ENCODE data around the gene FREM2.

FREM2 gene

DNA sequence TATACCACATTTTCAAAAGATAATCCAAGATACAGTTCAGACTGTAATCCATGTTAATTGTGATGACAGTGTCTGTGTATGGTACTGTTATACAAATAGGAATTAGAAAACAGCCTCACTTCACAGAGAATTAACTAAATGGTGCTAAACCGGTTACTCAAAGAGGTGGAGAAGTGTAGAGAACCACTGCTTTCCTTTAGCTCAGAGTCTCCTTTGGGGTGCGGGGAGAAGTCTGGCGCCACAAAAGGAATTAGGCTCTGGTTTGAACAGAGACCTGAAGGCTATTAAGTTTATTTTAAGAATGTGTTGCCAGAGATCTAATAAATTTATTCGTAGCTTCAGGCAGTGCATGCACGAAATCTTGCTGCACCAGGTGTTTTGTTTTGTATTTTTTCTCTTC is 65.8 kb downstream of the FREM2 start:
- no peak for ATAC-seq (ENCODE audit: low read depth)
- Histone ChIP-seq H3K9me3 (ENCODE audit: severe bottlenecking) (no peaks in the 10 kb centered on the region), H3K4me1 (ENCODE audit: insufficient read depth, poor library complexity, severe bottlenecking) (no peaks in the 10 kb centered on the region), H3K27me3 (ENCODE audit: insufficient read depth, poor library complexity, severe bottlenecking) (peaks cover 6% of the 10 kb centered on the region), H3K36me3 (ENCODE audit: low read depth) (no peaks in the 10 kb centered on the region), H3K27ac (ENCODE audit: poor library complexity, severe bottlenecking) (no peak overlapping the region), H3K4me3 (ENCODE audit: severe bottlenecking) (no peak overlapping the region)
- TF ChIP-seq, protein P1, sequence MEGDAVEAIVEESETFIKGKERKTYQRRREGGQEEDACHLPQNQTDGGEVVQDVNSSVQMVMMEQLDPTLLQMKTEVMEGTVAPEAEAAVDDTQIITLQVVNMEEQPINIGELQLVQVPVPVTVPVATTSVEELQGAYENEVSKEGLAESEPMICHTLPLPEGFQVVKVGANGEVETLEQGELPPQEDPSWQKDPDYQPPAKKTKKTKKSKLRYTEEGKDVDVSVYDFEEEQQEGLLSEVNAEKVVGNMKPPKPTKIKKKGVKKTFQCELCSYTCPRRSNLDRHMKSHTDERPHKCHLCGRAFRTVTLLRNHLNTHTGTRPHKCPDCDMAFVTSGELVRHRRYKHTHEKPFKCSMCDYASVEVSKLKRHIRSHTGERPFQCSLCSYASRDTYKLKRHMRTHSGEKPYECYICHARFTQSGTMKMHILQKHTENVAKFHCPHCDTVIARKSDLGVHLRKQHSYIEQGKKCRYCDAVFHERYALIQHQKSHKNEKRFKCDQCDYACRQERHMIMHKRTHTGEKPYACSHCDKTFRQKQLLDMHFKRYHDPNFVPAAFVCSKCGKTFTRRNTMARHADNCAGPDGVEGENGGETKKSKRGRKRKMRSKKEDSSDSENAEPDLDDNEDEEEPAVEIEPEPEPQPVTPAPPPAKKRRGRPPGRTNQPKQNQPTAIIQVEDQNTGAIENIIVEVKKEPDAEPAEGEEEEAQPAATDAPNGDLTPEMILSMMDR (IDR thresholded peaks at IDR 0.05; ENCODE audit: poor library complexity, severe bottlenecking): no peak
- DNase-seq (ENCODE audit: low spot score): no peak

DNA sequence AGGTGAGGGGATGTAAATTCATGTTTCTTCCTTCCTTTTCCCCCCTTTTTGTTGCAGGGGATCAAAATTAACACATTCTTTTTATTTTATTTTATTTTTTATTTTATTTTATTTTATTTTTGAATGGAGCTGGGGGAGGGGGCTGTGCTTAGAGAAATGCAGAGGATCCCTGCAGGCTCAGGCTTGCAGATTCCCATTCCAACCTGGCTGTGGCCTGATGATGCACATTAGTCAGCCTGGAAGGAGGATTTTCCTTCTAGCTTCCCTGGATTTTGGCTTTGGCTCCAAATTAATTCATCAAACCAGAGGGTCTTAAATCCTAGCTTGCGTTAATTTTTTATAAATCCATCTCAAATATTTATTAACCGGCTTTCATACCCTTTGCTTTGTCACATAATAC is 67.0 kb downstream of the FREM2 start:
- TF ChIP-seq, protein P1 (IDR thresholded peaks at IDR 0.05; ENCODE audit: poor library complexity, severe bottlenecking): no peak
- ATAC-seq (ENCODE audit: low read depth) (no peak), DNase-seq (ENCODE audit: low spot score) (no peak)
- Histone ChIP-seq H3K9me3 (ENCODE audit: severe bottlenecking) (no peaks in the 10 kb centered on the region), H3K4me1 (ENCODE audit: insufficient read depth, poor library complexity, severe bottlenecking) (no peaks in the 10 kb centered on the region), H3K27ac (ENCODE audit: poor library complexity, severe bottlenecking) (no peak overlapping the region), H3K36me3 (ENCODE audit: low read depth) (no peaks in the 10 kb centered on the region), H3K27me3 (ENCODE audit: insufficient read depth, poor library complexity, severe bottlenecking) (peaks cover 14% of the 10 kb centered on the region), H3K4me3 (ENCODE audit: severe bottlenecking) (no peak overlapping the region)

DNA sequence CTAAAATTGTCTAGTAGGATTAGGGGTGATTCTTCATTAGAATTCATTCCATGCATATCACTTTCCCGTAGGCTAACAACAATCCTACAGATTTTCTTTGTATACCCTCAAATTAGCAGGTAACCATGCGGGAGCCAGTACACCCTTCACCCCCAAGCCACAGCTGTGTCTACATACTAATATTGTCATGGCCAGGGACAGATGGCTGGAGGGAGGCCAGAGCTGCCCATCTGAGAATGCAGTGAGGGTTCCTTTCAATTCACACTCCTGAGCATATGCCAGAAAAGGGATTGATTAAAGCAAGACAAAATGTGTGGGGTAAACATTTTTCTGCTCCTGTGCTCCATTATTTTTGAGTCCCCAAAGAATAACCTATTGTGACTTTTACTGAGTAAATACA is 68.9 kb downstream of the FREM2 start:
- no peak for ATAC-seq (ENCODE audit: low read depth)
- no peaks in the 10 kb centered on the region for H3K4me1 ChIP-seq (ENCODE audit: insufficient read depth, poor library complexity, severe bottlenecking)

DNA sequence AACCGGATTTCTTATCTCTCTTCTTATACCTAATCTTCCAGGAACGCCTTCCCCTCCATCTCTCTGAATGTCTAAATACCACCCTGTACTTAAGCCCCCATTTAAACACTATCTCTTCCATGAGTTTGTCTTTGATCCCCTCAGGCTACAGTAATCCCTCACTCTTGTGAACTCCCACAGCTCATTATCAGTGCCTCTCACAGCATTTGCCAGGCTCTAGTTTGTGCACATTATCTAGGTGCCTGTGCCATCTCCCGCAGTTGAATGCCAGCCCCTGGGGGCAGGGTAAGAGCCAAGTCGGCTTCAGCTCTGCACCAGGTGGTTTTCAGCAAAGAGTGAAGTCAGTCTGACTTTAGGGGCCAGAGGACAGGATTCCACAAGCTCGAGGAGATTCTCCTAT is 71.4 kb downstream of the FREM2 start:
- no peak for ATAC-seq (ENCODE audit: low read depth)
- Histone ChIP-seq H3K27ac (ENCODE audit: poor library complexity, severe bottlenecking) (no peak overlapping the region), H3K9me3 (ENCODE audit: severe bottlenecking) (no peaks in the 10 kb centered on the region), H3K4me3 (ENCODE audit: severe bottlenecking) (no peak overlapping the region), H3K36me3 (ENCODE audit: low read depth) (no peaks in the 10 kb centered on the region), H3K27me3 (ENCODE audit: insufficient read depth, poor library complexity, severe bottlenecking) (peaks cover 17% of the 10 kb centered on the region), H3K4me1 (ENCODE audit: insufficient read depth, poor library complexity, severe bottlenecking) (no peaks in the 10 kb centered on the region)
- TF ChIP-seq, protein P1 (IDR thresholded peaks at IDR 0.05; ENCODE audit: poor library complexity, severe bottlenecking): no peak
- no peak for DNase-seq (ENCODE audit: low spot score)

More for the DNA sequence above, 68.9 kb downstream of the FREM2 start:
- Histone ChIP-seq H3K27ac (ENCODE audit: poor library complexity, severe bottlenecking) (no peak overlapping the region), H3K36me3 (ENCODE audit: low read depth) (no peaks in the 10 kb centered on the region), H3K9me3 (ENCODE audit: severe bottlenecking) (no peaks in the 10 kb centered on the region), H3K4me3 (ENCODE audit: severe bottlenecking) (no peak overlapping the region), H3K27me3 (ENCODE audit: insufficient read depth, poor library complexity, severe bottlenecking) (peaks cover 17% of the 10 kb centered on the region)
- TF ChIP-seq, protein P1 (IDR thresholded peaks at IDR 0.05; ENCODE audit: poor library complexity, severe bottlenecking): no peak
- no peak for DNase-seq (ENCODE audit: low spot score)

DNA sequence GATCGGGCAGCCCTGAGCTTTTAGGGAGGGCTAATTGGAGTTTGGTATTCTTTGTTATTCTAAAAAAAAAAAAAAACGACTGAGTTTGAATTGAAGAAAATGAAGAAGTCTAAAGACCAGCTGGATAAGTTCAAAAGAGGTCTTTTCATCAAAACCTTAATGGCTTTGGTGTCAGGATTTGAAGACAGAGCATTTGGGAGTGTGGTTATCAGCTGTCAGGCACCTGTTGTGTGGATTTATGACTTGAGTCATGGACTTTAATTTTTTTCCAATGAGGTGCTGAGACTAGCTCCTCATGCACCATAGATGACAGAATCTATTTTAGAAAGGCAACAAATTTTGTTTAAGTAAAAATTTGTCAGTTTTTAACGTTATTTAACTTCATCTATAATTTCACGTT is 72.5 kb downstream of the FREM2 start:
- Histone ChIP-seq H3K4me1 (ENCODE audit: insufficient read depth, poor library complexity, severe bottlenecking) (no peaks in the 10 kb centered on the region), H3K4me3 (ENCODE audit: severe bottlenecking) (no peak overlapping the region), H3K27me3 (ENCODE audit: insufficient read depth, poor library complexity, severe bottlenecking) (peaks cover 20% of the 10 kb centered on the region), H3K9me3 (ENCODE audit: severe bottlenecking) (no peaks in the 10 kb centered on the region), H3K27ac (ENCODE audit: poor library complexity, severe bottlenecking) (no peak overlapping the region), H3K36me3 (ENCODE audit: low read depth) (no peaks in the 10 kb centered on the region)
- DNase-seq (ENCODE audit: low spot score) (no peak), ATAC-seq (ENCODE audit: low read depth) (no peak)
- TF ChIP-seq, protein P1 (IDR thresholded peaks at IDR 0.05; ENCODE audit: poor library complexity, severe bottlenecking): no peak

All from RWPE2 (cell line).